ENCODE data around the gene ISG20.

DNA sequence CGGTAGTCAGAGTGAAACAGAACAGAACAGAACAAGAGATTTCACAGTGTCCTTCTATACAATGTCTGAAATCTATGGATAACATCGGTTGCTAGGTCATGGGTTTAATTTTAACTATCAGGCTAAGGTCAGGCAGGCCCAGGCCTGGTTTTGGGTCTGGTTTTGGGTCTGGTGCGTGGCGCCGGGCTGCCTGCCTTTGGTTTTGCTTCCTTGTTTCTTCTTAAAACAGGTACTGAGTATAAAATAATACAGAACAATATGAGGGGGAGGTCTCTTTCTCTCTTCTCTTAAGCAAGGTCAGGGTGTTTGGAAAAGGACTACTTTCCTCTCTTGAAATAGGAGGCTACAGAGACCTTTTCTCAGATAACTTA lies 16.2 kb upstream of the ISG20 start:
- TF ChIP-seq, protein P1, sequence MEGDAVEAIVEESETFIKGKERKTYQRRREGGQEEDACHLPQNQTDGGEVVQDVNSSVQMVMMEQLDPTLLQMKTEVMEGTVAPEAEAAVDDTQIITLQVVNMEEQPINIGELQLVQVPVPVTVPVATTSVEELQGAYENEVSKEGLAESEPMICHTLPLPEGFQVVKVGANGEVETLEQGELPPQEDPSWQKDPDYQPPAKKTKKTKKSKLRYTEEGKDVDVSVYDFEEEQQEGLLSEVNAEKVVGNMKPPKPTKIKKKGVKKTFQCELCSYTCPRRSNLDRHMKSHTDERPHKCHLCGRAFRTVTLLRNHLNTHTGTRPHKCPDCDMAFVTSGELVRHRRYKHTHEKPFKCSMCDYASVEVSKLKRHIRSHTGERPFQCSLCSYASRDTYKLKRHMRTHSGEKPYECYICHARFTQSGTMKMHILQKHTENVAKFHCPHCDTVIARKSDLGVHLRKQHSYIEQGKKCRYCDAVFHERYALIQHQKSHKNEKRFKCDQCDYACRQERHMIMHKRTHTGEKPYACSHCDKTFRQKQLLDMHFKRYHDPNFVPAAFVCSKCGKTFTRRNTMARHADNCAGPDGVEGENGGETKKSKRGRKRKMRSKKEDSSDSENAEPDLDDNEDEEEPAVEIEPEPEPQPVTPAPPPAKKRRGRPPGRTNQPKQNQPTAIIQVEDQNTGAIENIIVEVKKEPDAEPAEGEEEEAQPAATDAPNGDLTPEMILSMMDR (IDR thresholded peaks at IDR 0.05): no peak
- TF ChIP-seq EZH2 (IDR thresholded peaks at IDR 0.05; ENCODE audit: borderline replicate concordance, insufficient read depth, low read depth, low read length, poor library complexity, severe bottlenecking): no peak

Measured in B cell (primary cell).